ENCODE results near the gene PITPNC1. TPM values are rescaled to one million over a fixed set of nuclear protein-coding genes. Genes with fewer than 3 reads are reported as not detected.

The PITPNC1 gene
- total RNA-seq, 4 donors from 2014 or later, result 4.1 to 45.1 (median 8.7) TPM

DNA sequence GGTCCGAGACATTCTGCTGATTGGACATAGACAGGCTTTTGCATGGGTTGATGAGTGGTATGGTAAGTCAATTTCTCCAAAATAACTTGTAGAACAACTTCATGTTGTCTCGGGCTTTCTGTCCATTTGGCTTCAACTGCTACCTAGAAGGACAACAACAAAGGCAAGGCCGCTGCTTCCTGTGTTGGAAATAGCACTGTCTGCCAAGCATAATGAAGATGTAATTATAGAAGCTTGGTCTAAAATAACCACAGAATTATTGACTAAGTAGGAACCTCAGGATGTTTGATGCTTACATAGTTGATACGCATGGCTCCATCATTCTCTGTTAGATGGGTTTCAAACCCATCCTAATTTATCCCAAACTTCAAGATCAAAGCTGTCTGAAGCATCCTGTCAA, 298.4 kb downstream of the PITPNC1 start:
- no peaks in the 10 kb centered on the region for H3K4me1 ChIP-seq
- H3K27me3 ChIP-seq, result no peaks in the 10 kb centered on the region
- intact Hi-C loops (cut with DNase I; ENCODE audit: low total_unique reads), result no loop called here
- H3K36me3 ChIP-seq, result no peaks in the 10 kb centered on the region
- H3K27ac ChIP-seq, result no peak overlapping the region
- DNase-seq, result no peak
- no peak for TF ChIP-seq POLR2A (IDR thresholded peaks at IDR 0.05)
- TF ChIP-seq, protein P1, sequence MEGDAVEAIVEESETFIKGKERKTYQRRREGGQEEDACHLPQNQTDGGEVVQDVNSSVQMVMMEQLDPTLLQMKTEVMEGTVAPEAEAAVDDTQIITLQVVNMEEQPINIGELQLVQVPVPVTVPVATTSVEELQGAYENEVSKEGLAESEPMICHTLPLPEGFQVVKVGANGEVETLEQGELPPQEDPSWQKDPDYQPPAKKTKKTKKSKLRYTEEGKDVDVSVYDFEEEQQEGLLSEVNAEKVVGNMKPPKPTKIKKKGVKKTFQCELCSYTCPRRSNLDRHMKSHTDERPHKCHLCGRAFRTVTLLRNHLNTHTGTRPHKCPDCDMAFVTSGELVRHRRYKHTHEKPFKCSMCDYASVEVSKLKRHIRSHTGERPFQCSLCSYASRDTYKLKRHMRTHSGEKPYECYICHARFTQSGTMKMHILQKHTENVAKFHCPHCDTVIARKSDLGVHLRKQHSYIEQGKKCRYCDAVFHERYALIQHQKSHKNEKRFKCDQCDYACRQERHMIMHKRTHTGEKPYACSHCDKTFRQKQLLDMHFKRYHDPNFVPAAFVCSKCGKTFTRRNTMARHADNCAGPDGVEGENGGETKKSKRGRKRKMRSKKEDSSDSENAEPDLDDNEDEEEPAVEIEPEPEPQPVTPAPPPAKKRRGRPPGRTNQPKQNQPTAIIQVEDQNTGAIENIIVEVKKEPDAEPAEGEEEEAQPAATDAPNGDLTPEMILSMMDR (IDR thresholded peaks at IDR 0.05), result no peak
- H3K9me3 ChIP-seq, result no peaks in the 10 kb centered on the region
- no peak overlapping the region for H3K4me3 ChIP-seq

DNA sequence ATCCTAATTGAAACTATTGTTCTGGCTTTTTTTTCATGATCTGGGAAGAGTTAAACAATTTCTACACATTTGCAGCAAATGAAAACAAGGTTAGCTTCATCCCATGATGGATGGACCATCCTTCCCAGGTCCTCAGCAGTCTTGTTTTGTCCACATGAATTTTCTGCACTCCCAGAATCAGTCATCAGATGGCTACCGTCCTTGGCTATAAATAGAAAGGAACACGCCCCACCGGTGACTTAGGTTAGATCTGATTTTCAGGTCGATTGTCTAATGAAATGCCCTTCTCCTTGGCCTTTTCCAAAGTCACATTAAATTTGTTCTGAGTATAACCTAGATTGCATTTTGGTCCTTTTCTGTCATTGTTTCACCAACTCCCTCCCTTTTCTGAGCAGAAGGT, 299.2 kb downstream of the PITPNC1 start:
- no peak for DNase-seq
- H3K4me3 ChIP-seq, result no peak overlapping the region
- no peaks in the 10 kb centered on the region for H3K27me3 ChIP-seq
- H3K9me3 ChIP-seq, result no peaks in the 10 kb centered on the region
- H3K27ac ChIP-seq, result no peak overlapping the region
- intact Hi-C loops (cut with DNase I; ENCODE audit: low total_unique reads), result no loop called here
- H3K36me3 ChIP-seq, result no peaks in the 10 kb centered on the region
- H3K4me1 ChIP-seq, result no peaks in the 10 kb centered on the region
- TF ChIP-seq POLR2A (IDR thresholded peaks at IDR 0.05), result no peak
- TF ChIP-seq, protein P1 (IDR thresholded peaks at IDR 0.05), result no peak

DNA sequence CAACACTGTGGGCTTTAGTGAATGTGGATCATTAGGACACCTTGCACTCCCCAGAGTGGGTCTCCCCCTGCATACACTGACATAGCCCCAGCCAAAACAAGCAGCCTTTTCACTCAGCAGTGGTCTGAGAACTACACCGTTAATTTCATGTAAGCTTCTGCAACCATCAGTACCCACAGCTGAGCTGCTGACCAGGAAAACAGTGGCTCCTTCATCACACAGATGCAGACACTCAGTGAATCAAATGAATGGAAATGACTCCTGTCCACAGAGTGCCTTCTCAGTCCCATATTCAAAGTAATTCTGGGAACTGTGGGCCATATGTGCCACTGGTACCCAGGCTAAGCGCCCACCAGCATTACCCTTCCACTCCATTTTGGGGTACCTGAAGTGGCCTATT, 301.3 kb downstream of the PITPNC1 start:
- Histone ChIP-seq H3K27me3 (no peaks in the 10 kb centered on the region), H3K4me1 (no peaks in the 10 kb centered on the region), H3K36me3 (no peaks in the 10 kb centered on the region), H3K4me3 (no peak overlapping the region), H3K27ac (no peak overlapping the region), H3K9me3 (no peaks in the 10 kb centered on the region)
- TF ChIP-seq POLR2A (IDR thresholded peaks at IDR 0.05), result no peak
- TF ChIP-seq, protein P1 (IDR thresholded peaks at IDR 0.05), result no peak
- DNase-seq, result no peak
- intact Hi-C loops (cut with DNase I; ENCODE audit: low total_unique reads), result no loop called here

DNA sequence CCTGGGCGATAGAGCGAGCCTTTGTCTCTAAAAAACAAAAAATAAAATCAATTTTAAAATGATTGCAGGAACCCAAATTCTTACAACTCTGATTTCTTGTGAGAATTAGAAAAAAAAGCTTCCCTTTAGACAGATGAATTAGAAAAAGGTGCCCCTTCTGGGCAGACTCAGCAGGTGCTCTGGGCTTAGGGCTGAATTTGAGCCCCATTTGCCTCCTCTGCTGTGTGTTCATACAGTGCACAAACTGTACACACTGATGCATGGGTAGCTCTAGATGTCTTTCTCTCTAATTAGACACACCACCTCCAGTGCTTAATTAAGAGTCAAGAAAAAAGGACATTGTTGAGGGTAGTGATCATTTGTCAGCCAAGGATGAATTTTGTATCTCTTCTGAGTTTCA, 302.1 kb downstream of the PITPNC1 start:
- Histone ChIP-seq H3K4me3 (no peak overlapping the region), H3K36me3 (no peaks in the 10 kb centered on the region), H3K9me3 (no peaks in the 10 kb centered on the region), H3K27ac (no peak overlapping the region), H3K4me1 (no peaks in the 10 kb centered on the region), H3K27me3 (no peaks in the 10 kb centered on the region)
- no peak for DNase-seq
- no peak for TF ChIP-seq POLR2A (IDR thresholded peaks at IDR 0.05)
- TF ChIP-seq, protein P1 (IDR thresholded peaks at IDR 0.05), result no peak
- intact Hi-C loops (cut with DNase I; ENCODE audit: low total_unique reads), result no loop called here

DNA sequence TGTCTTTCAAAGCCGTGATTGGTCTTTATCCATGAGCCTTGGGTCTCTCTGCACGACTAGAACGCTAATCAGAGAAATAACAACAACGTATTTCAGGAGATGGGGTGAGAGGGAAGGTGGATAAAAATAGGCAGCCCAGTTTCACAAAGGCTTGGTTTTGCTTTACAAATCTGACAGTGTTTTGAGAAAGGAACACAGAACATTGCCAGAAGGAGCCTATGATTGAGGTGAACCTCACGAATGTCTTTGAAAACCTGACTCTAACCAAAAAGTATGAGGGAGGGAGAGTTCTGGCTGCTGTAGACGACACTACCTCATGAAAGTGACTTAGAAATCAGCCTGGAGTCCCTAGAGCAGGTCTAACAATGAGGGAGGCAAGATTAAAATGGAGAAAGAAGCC, 302.6 kb downstream of the PITPNC1 start:
- Histone ChIP-seq H3K27me3 (no peaks in the 10 kb centered on the region), H3K36me3 (no peaks in the 10 kb centered on the region), H3K4me1 (no peaks in the 10 kb centered on the region), H3K4me3 (no peak overlapping the region), H3K9me3 (no peaks in the 10 kb centered on the region), H3K27ac (no peak overlapping the region)
- no peak for DNase-seq
- intact Hi-C loops (cut with DNase I; ENCODE audit: low total_unique reads), result no loop called here
- TF ChIP-seq, protein P1 (IDR thresholded peaks at IDR 0.05), result no peak
- no peak for TF ChIP-seq POLR2A (IDR thresholded peaks at IDR 0.05)

Measured in uterus (tissue), 4 donors.